HG03060 (cell line): Measurements from ENCODE around the gene MICB.
"Not testable (repeated sequence)": the region's sequence is repeated elsewhere in the genome, so short reads cannot be mapped to it uniquely, and the experiment has no call there.

ENCODE experiments used
- ATAC-seq: cut with Tn5 transposase; IDR thresholded peaks from one replicate; pipeline ENCODE4 v1.9.1; 2021; ENCODE audit warnings: low read depth, moderate number of reproducible peaks; ENCODE audit not compliant: unreplicated experiment

Gene MICB

GRCh38 chr6:31473780-31474761, 23.9 kb upstream of the MICB start:
- ATAC-seq = no peak

- no peak for ATAC-seq
Observed at GRCh38 chr6:31474871-31475286, 23.1 kb upstream of the MICB start.

GRCh38 chr6:31476515-31477139, 21.3 kb upstream of the MICB start:
- no peak for ATAC-seq

- ATAC-seq = no peak
Observed at GRCh38 chr6:31477521-31477920, 20.4 kb upstream of the MICB start.

GRCh38 chr6:31478186-31478950, 19.6 kb upstream of the MICB start:
- ATAC-seq = no peak

- ATAC-seq = no peak
Observed at GRCh38 chr6:31479151-31479932, 18.6 kb upstream of the MICB start.

GRCh38 chr6:31479933-31480535, 17.9 kb upstream of the MICB start:
- ATAC-seq = no peak

- no peak for ATAC-seq
Observed at GRCh38 chr6:31480574-31480973, 17.4 kb upstream of the MICB start.

GRCh38 chr6:31483392-31483791, 14.6 kb upstream of the MICB start:
- ATAC-seq = no peak

- no peak for ATAC-seq
Observed at GRCh38 chr6:31485055-31485454, 12.9 kb upstream of the MICB start.

GRCh38 chr6:31486065-31486837, 11.7 kb upstream of the MICB start:
- ATAC-seq = not testable (repeated sequence)

- ATAC-seq = not testable (repeated sequence)
Observed at GRCh38 chr6:31487674-31488073, 10.3 kb upstream of the MICB start.

- ATAC-seq = no peak
Observed at GRCh38 chr6:31489086-31489485, 8.9 kb upstream of the MICB start.

- no peak for ATAC-seq
Observed at GRCh38 chr6:31490115-31490873, 7.7 kb upstream of the MICB start.

- not testable (repeated sequence) for ATAC-seq
Observed at GRCh38 chr6:31493550-31493874, 4.4 kb upstream of the MICB start.

GRCh38 chr6:31493875-31494694, 3.9 kb upstream of the MICB start:
- ATAC-seq = no peak

GRCh38 chr6:31495580-31495979, 2.4 kb upstream of the MICB start:
- ATAC-seq = no peak

GRCh38 chr6:31496826-31497225, 1.1 kb upstream of the MICB start:
- ATAC-seq = not testable (repeated sequence)
